Measurements from ENCODE around the gene ECHS1.

ECHS1 gene

DNA sequence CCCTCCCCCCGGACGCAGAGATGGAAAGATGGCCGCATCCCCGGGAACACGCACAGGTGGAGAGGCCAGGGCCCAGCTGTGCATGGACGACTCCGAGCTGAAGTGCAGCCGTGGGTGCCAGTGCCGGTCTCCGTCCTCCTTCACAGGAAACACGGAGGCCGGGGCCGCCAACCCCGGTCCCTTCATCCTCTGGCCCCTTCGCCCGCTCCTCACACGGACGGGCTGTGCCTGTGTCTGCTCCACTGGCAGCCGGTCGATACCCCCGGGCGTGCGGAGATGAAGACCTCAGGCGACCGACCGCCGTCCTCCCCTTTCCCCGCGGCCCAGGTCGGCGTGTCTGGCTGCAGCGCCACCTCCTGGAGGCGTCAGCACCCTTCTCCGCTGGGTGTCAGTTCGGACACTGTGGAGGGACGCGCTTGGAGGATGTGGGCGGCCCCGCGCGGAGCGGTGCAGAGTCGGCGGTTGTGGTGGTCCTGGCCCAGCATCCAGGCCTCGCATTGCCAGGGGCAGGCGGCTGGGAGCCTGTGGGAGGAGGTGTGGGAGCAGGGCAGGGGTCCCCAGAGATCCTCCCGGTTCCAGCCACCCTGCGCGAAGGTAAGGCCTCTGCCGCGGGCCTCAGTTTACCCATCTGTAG is 54.5 kb downstream of the ECHS1 start:
- DNase-seq = peak; percentile 12

DNA sequence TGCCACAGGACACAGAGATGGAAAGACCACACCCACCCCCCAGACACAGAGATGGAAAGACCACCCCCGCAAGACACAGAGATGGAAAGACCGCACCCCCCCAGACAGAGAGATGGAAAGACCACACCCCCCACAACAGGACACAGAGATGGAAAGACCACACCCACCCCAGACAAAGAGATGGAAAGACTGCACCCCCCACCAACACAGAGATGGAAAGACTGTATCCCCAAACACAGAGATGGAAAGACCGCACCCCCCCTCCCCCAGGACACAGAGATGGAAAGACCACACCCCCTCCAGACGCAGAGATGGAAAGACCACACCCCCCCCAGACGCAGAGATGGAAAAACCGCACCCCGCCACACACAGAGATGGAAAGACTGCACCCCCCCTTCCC is 56.4 kb downstream of the ECHS1 start:
- no peak for DNase-seq

- no peak for DNase-seq
Measured at GRCh38 chr10:133316266-133316665, 56.9 kb downstream of the ECHS1 start.

- no peak for DNase-seq
Measured at GRCh38 chr10:133315847-133316246, 57.3 kb downstream of the ECHS1 start.

DNA sequence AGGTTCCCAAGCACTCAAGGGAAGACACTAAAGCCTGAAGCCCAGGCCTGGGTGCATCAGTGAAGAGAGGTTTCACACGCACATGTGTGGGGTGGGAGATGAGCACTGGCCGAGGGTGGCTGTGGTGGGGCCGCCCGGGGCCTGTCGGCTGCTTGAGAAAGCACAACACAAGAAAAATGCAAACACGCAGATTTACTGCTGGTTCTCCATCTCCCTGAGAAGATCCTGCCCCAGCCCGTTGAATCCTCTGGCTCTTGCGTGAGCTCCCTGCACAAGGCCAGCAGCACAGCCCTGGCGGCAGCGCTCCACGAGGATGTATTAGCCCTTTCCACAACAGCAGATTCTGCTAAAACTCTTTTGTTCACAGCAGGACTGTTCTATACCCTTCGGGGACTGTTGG is 58.2 kb downstream of the ECHS1 start:
- DNase-seq = no peak

- DNase-seq = no peak
Measured at GRCh38 chr10:133313192-133313591, 60.0 kb downstream of the ECHS1 start.

- DNase-seq = no peak
Measured at GRCh38 chr10:133312769-133313145, 60.4 kb downstream of the ECHS1 start.

Measured in NCI-H526 treated with DMSO at 0.1 percent for 48 hours (cell line).